ENCODE data around the gene NACC1.
A peak's percentile ranks its signal among the peaks of the same experiment; 100 is the strongest.

- TF ChIP-seq CTCF (IDR thresholded peaks at IDR 0.05), result peak in 1 of 6 experiments; percentile 22
- no peak for TF ChIP-seq POLR2A (IDR thresholded peaks at IDR 0.05)
These were observed 21.8 kb upstream of the NACC1 start for GRCh38 chr19:13095934-13096927.

Measured in adrenal gland (tissue), 5 donors.